ENCODE measurements around the gene DDX51. TPM values are rescaled to one million over a fixed set of nuclear protein-coding genes. Genes with fewer than 3 reads are reported as not detected.

Gene DDX51
- total RNA-seq, 3 donors from 2014 or later (not counting 1 experiment from before 2014, with no cell fraction given): 39.5 to 55.9 (median 54.2) TPM

DNA sequence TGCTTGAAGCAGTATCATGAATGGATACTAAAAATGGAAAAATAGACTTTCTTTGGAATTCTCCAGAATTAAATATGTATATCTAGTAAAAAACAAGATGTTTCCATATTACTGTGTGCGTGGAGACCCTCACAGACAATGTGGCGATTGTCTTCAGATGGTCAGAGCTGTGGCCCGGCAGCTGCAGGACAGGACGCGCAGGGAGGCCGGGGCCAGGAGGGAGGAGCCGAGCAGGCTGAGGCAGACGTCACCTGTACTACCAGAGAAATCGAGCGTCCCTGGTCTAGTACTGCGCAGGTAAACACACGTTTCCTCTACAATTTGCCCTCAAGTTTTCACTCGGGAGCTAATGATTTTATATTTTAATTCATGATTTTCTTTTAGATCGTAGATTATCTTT is 22.8 kb downstream of the DDX51 start:
- H3K27ac ChIP-seq (ENCODE audit: low read length): no peak overlapping the region
- TF ChIP-seq, protein P1, sequence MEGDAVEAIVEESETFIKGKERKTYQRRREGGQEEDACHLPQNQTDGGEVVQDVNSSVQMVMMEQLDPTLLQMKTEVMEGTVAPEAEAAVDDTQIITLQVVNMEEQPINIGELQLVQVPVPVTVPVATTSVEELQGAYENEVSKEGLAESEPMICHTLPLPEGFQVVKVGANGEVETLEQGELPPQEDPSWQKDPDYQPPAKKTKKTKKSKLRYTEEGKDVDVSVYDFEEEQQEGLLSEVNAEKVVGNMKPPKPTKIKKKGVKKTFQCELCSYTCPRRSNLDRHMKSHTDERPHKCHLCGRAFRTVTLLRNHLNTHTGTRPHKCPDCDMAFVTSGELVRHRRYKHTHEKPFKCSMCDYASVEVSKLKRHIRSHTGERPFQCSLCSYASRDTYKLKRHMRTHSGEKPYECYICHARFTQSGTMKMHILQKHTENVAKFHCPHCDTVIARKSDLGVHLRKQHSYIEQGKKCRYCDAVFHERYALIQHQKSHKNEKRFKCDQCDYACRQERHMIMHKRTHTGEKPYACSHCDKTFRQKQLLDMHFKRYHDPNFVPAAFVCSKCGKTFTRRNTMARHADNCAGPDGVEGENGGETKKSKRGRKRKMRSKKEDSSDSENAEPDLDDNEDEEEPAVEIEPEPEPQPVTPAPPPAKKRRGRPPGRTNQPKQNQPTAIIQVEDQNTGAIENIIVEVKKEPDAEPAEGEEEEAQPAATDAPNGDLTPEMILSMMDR (IDR thresholded peaks at IDR 0.05): no peak
- DNase-seq: no peak
- no peak for ATAC-seq
- H3K9me3 ChIP-seq (ENCODE audit: control insufficient read depth, insufficient read depth, low read length): no peaks in the 10 kb centered on the region
- no peak overlapping the region for H3K27ac Mint-ChIP-seq
- 97% methylated on average over 13 of the region's 14 CpGs for WGBS (ENCODE audit: insufficient coverage)
- no peaks in the 10 kb centered on the region for H3K27me3 Mint-ChIP-seq (ENCODE audit: low read depth in 2 of 2)
- no peak overlapping the region for H3K4me3 Mint-ChIP-seq
- no peaks in the 10 kb centered on the region for H3K27me3 ChIP-seq (ENCODE audit: control insufficient read depth, insufficient read depth, low read length)
- H3K36me3 Mint-ChIP-seq: no peaks in the 10 kb centered on the region
- H3K36me3 ChIP-seq (ENCODE audit: control insufficient read depth, insufficient read depth, low read length): peaks cover 26% of the 10 kb centered on the region
- intact Hi-C loops (cut with micrococcal nuclease): no loop called here
- no peaks in the 10 kb centered on the region for H3K4me1 ChIP-seq (ENCODE audit: control insufficient read depth, insufficient read depth, low read length)
- H3K4me1 Mint-ChIP-seq: peaks cover 0 to 4% of the 10 kb centered on the region in 2 donors
- H3K9me3 Mint-ChIP-seq: no peaks in the 10 kb centered on the region
- H3K4me3 ChIP-seq (ENCODE audit: low read length): no peak overlapping the region

DNA sequence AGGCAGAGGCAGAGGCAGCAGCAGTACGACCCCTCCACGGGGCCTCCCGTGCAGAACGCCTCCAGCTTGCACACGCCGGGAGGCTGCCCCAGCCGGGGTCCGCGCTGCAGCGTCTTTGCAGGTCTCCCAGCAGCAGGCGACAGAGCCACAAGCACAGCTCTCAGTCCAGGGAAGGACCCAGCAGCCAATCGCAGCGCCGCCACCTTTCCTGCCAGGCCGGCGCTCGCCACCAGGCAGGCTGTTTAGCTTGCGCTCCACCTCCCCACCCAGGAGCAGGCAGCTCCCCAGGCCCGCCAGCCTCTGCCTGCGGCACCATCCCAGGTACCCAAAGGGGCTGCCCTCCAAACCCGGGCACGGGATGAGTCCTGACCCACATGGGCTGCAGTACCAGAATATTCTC is 25.2 kb downstream of the DDX51 start:
- Mint-ChIP-seq H3K27ac (no peak overlapping the region), H3K9me3 (no peaks in the 10 kb centered on the region), H3K4me1 (peaks cover 4 to 18% of the 10 kb centered on the region in 2 donors), H3K4me3 (no peak overlapping the region), H3K36me3 (no peaks in the 10 kb centered on the region), H3K27me3 (ENCODE audit: low read depth in 2 of 2) (no peaks in the 10 kb centered on the region)
- DNase-seq (no peak), ATAC-seq (no peak)
- H3K36me3 ChIP-seq (ENCODE audit: control insufficient read depth, insufficient read depth, low read length): peaks cover 24% of the 10 kb centered on the region
- no peak overlapping the region for H3K27ac ChIP-seq (ENCODE audit: low read length)
- peaks cover 9% of the 10 kb centered on the region for H3K4me1 ChIP-seq (ENCODE audit: control insufficient read depth, insufficient read depth, low read length)
- no peaks in the 10 kb centered on the region for H3K9me3 ChIP-seq (ENCODE audit: control insufficient read depth, insufficient read depth, low read length)
- no peak overlapping the region for H3K4me3 ChIP-seq (ENCODE audit: low read length)
- intact Hi-C loops (cut with micrococcal nuclease): no loop called here
- WGBS (ENCODE audit: insufficient coverage): 98% methylated on average over 22 of the region's 22 CpGs
- H3K27me3 ChIP-seq (ENCODE audit: control insufficient read depth, insufficient read depth, low read length): no peaks in the 10 kb centered on the region
- TF ChIP-seq, protein P1 (IDR thresholded peaks at IDR 0.05): no peak

DNA sequence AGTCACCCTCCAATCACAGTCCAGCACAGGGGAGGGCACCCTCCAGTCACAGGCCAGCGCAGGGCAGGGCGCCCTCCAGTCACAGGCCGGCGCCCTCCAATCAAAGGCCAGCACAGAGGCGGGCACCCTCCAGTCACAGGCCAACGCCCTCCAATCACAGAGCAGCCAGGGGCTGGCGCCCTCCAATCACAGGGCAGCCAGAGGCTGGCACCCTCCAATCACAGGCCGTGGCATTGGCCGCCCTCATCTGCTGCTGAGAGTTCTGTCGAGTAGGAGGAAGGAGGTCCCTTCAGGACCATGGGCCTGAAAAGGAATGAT is 26.6 kb downstream of the DDX51 start:
- Histone ChIP-seq H3K4me1 (ENCODE audit: control insufficient read depth, insufficient read depth, low read length) (peaks cover 9% of the 10 kb centered on the region), H3K27ac (ENCODE audit: low read length) (no peak overlapping the region), H3K9me3 (ENCODE audit: control insufficient read depth, insufficient read depth, low read length) (no peaks in the 10 kb centered on the region), H3K27me3 (ENCODE audit: control insufficient read depth, insufficient read depth, low read length) (no peaks in the 10 kb centered on the region), H3K4me3 (ENCODE audit: low read length) (no peak overlapping the region), H3K36me3 (ENCODE audit: control insufficient read depth, insufficient read depth, low read length) (peaks cover 23% of the 10 kb centered on the region)
- DNase-seq (no peak), ATAC-seq (no peak)
- TF ChIP-seq, protein P1 (IDR thresholded peaks at IDR 0.05): no peak
- Mint-ChIP-seq H3K27me3 (ENCODE audit: low read depth in 2 of 2) (no peaks in the 10 kb centered on the region), H3K9me3 (no peaks in the 10 kb centered on the region), H3K27ac (no peak overlapping the region), H3K4me3 (no peak overlapping the region), H3K4me1 (peaks cover 4 to 18% of the 10 kb centered on the region in 2 donors), H3K36me3 (no peaks in the 10 kb centered on the region)
- WGBS (ENCODE audit: insufficient coverage): 95% methylated on average over 10 of the region's 10 CpGs
- intact Hi-C loops (cut with micrococcal nuclease): no loop called here

DNA sequence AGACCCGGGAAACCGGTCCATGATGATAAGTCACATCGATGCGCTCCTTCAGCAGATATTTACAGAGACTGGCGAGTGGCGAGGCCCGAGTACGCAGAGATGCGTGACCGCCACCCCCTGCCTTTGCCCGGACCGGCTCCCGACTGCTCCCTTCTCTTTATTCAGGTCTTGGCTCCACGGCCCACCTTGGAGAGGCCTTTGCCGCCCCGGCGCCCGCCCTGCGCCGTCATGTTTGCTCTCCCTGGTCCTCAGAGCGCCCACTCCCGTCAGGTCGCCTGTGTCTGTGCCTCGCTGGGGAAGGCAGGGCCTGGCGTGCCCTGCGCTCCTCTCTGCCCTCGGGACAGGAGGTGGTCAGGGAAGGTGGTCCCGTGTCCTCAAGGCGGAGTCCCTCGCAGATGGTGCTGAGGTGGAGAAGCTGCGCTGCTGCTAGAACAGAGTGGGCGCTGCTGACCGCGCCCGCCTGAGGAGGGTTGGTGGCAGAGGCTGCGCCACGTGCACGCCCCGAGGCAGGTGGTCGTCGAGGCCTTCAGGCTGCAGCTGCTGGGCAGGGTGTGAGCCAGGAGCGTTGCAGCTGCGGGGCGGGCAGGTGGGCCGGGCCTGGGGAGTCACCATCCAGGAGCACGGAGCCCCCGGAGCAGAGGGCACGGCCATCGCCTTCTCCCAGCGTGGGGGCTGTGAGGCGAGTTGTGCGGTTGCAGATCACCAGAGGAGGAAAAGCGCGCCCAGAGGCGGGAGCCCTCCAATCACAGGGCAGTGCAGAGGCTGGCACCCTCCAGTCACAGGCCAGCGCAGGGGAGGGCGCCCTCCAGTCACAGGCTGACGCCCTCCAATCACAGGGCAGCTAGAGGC is 27.2 kb downstream of the DDX51 start:
- Histone ChIP-seq H3K4me1 (ENCODE audit: control insufficient read depth, insufficient read depth, low read length) (peaks cover 9% of the 10 kb centered on the region), H3K27me3 (ENCODE audit: control insufficient read depth, insufficient read depth, low read length) (no peaks in the 10 kb centered on the region), H3K27ac (ENCODE audit: low read length) (no peak overlapping the region), H3K9me3 (ENCODE audit: control insufficient read depth, insufficient read depth, low read length) (no peaks in the 10 kb centered on the region), H3K36me3 (ENCODE audit: control insufficient read depth, insufficient read depth, low read length) (peaks cover 17% of the 10 kb centered on the region), H3K4me3 (ENCODE audit: low read length) (no peak overlapping the region)
- no peaks in the 10 kb centered on the region for H3K27me3 Mint-ChIP-seq (ENCODE audit: low read depth in 2 of 2)
- intact Hi-C loops (cut with micrococcal nuclease): no loop called here
- DNase-seq (no peak), ATAC-seq (no peak)
- H3K9me3 Mint-ChIP-seq: no peaks in the 10 kb centered on the region
- no peak overlapping the region for H3K27ac Mint-ChIP-seq
- no peaks in the 10 kb centered on the region for H3K36me3 Mint-ChIP-seq
- 98% methylated on average over 58 of the region's 58 CpGs for WGBS (ENCODE audit: insufficient coverage)
- peaks cover 4 to 18% of the 10 kb centered on the region in 2 donors for H3K4me1 Mint-ChIP-seq
- no peak overlapping the region for H3K4me3 Mint-ChIP-seq
- TF ChIP-seq, protein P1 (IDR thresholded peaks at IDR 0.05): no peak
